T-cell (primary cell): ENCODE data around the gene SAC3D1. TPM values are rescaled to one million over a fixed set of nuclear protein-coding genes. Genes with fewer than 3 reads are reported as not detected.

Source experiments
- ATAC-seq, 4 experiments: fragments of 200-7000 bp in 3 of 4; fragments of 150-1000 bp in 1 of 4; cut with Tn5 transposase; replicated peaks in 1 of 4; 1 replicate in 3 of 4; 2 replicates in 1 of 4; pipeline ENCODE4 v1.10.0; 2021; ENCODE audit warnings: moderate library complexity in 3 of 4, mild to moderate bottlenecking in 2 of 4, moderate number of reproducible peaks in 1 of 4
- CTCF ChIA-PET, 2 donors: fragments of 300-600 bp; sonication (Branson Sonifier 250); formaldehyde crosslinking; loops; one replicate each; lab custom pipeline; 2022; ENCODE audit warnings: antibody characterized with exemption in 2 of 2; lab: Charles Lee
- POLR2A ChIA-PET, 2 donors: fragments of 300-600 bp; sonication (Branson Sonifier 250); formaldehyde crosslinking; loops; one replicate each; lab custom pipeline; 2022; ENCODE audit warnings: antibody characterized with exemption in 2 of 2; lab: Charles Lee
- DNase-seq, 35 experiments: peaks; one replicate each; pipeline versions ENCODE4 v3.0.0 to v3.0.0-alpha.2; 2013 to 2023
- H3K27ac ChIP-seq: one replicate; pipeline ENCODE4 v1.5.1; 2013; ENCODE audit warnings: low read length
- H3K27me3 ChIP-seq, 2 experiments: replicated peaks in 1 of 2; 1 replicate in 1 of 2; 2 replicates in 1 of 2; pipeline versions ENCODE4 v1.6.1 to v1.7.0; 2013; ENCODE audit warnings: low read length in 1 of 2, mixed read lengths in 1 of 2; ENCODE audit not compliant: control insufficient read depth in 2 of 2, insufficient read depth in 2 of 2; ENCODE audit errors: extremely low read depth in 1 of 2
- H3K36me3 ChIP-seq, 2 donors: 1 replicate in 1 of 2; 2 replicates in 1 of 2; pipeline versions ENCODE4 v1.6.1 to v1.7.0; 2013; ENCODE audit warnings: low read length in 1 of 2; ENCODE audit not compliant: control insufficient read depth in 2 of 2, insufficient read depth in 1 of 2; ENCODE audit errors: extremely low read depth in 1 of 2
- H3K4me1 ChIP-seq, 2 experiments: 1 replicate in 1 of 2; 2 replicates in 1 of 2; pipeline versions ENCODE4 v1.6.1 to v1.7.0; 2013; ENCODE audit warnings: low read length in 2 of 2, mixed read lengths in 1 of 2; ENCODE audit not compliant: insufficient read depth in 2 of 2, control insufficient read depth in 1 of 2; ENCODE audit errors: extremely low read depth in 1 of 2
- H3K4me3 ChIP-seq, 2 donors: 1 replicate in 1 of 2; 2 replicates in 1 of 2; pipeline versions ENCODE4 v1.5.1 to v1.7.0; 2013; ENCODE audit warnings: mild to moderate bottlenecking in 2 of 2, low read length in 1 of 2, moderate library complexity in 1 of 2; ENCODE audit not compliant: control insufficient read depth in 1 of 2; ENCODE audit errors: extremely low read depth in 1 of 2
- H3K9me3 ChIP-seq: 2 replicates; pipeline ENCODE4 v1.7.0; 2013
- H3K27ac Mint-ChIP-seq, 2 donors: one replicate each; pipeline ENCODE4 v1.8.0; 2020 to 2021; ENCODE audit warnings: mild to moderate bottlenecking in 2 of 2, mixed read lengths in 2 of 2
- H3K27me3 Mint-ChIP-seq, 2 donors: one replicate each; pipeline ENCODE4 v1.8.0; 2021 to 2022; ENCODE audit warnings: mixed read lengths in 2 of 2
- H3K36me3 Mint-ChIP-seq: one replicate; pipeline ENCODE4 v1.8.0; 2021; ENCODE audit warnings: mixed read lengths
- H3K4me1 Mint-ChIP-seq, 3 donors: one replicate each; pipeline ENCODE4 v1.8.0; 2020 to 2022; ENCODE audit warnings: mixed read lengths in 3 of 3, mild to moderate bottlenecking in 1 of 3
- H3K4me3 Mint-ChIP-seq, 3 donors: one replicate each; pipeline ENCODE4 v1.8.0; 2020 to 2022; ENCODE audit warnings: mild to moderate bottlenecking in 3 of 3, mixed read lengths in 3 of 3, moderate library complexity in 3 of 3
- H3K9me3 Mint-ChIP-seq, 3 donors: one replicate each; pipeline ENCODE4 v1.8.0; 2020 to 2022; ENCODE audit warnings: mixed read lengths in 3 of 3
- WGBS: methylation state at CpG from one replicate; pipeline ENCODE4 v1.1.5; 2013; ENCODE audit warnings: missing lambda C conversion rate; ENCODE audit not compliant: insufficient coverage; 5-methylcytosine and 5-hydroxymethylcytosine counted together
- total RNA-seq, 35 experiments: library from RNA in 6 of 35; stranded (reverse) in 6 of 35; fragments of 120-200 nt in 1 of 35; gene quantifications; one replicate each; pipeline versions ENCODE4 v1.2.1 to v1.2.4 and lab custom pipeline; 2013 to 2026

The SAC3D1 gene
- total RNA-seq, 5 donors from 2014 or later (not counting 1 experiment from before 2014, with no cell fraction given) = 3.1 to 16.9 (median 14.5) TPM

- Mint-ChIP-seq H3K27me3 (no peaks in the 10 kb centered on the region), H3K36me3 (peaks cover 8% of the 10 kb centered on the region), H3K4me1 (peaks cover 24 to 38% (median 31%) of the 10 kb centered on the region in 3 donors), H3K4me3 (peak overlapping the region; percentile 74 to 85 (median 80)), H3K27ac (no peak overlapping the region), H3K9me3 (no peaks in the 10 kb centered on the region)
- Histone ChIP-seq H3K27me3 (no peaks in the 10 kb centered on the region), H3K27ac (no peak overlapping the region), H3K36me3 (peaks cover under 1 to 19% of the 10 kb centered on the region in 2 donors), H3K4me3 (no peak overlapping the region), H3K4me1 (peaks cover 0 to 45% of the 10 kb centered on the region in 2 experiments), H3K9me3 (no peaks in the 10 kb centered on the region)
- no peak for DNase-seq
- 75% methylated on average over 1 of the region's 6 CpGs for WGBS
- ChIA-PET POLR2A (no interaction called here), CTCF (no interaction called here)
- ATAC-seq = no peak
These were observed 1.9 kb downstream of the SAC3D1 start for GRCh38 chr11:65042891-65043290.

GRCh38 chr11:65043881-65044501 is 3.0 kb downstream of the SAC3D1 start:
- Histone ChIP-seq H3K27me3 (no peaks in the 10 kb centered on the region), H3K36me3 (peaks cover 0 to 13% of the 10 kb centered on the region in 2 donors), H3K4me1 (peaks cover 0 to 52% of the 10 kb centered on the region in 2 experiments), H3K27ac (no peak overlapping the region), H3K4me3 (no peak overlapping the region), H3K9me3 (no peaks in the 10 kb centered on the region)
- Mint-ChIP-seq H3K4me3 (peak overlapping the region in 1 of 3 donors; percentile 43), H3K4me1 (peaks cover 24 to 43% (median 35%) of the 10 kb centered on the region in 3 donors), H3K27me3 (no peaks in the 10 kb centered on the region), H3K36me3 (peaks cover 8% of the 10 kb centered on the region), H3K9me3 (no peaks in the 10 kb centered on the region), H3K27ac (no peak overlapping the region)
- CTCF ChIA-PET = no interaction called here
- no peak for DNase-seq
- 95% methylated on average over 21 of the region's 23 CpGs for WGBS
- no peak for ATAC-seq
- POLR2A ChIA-PET = no interaction called here

DNA sequence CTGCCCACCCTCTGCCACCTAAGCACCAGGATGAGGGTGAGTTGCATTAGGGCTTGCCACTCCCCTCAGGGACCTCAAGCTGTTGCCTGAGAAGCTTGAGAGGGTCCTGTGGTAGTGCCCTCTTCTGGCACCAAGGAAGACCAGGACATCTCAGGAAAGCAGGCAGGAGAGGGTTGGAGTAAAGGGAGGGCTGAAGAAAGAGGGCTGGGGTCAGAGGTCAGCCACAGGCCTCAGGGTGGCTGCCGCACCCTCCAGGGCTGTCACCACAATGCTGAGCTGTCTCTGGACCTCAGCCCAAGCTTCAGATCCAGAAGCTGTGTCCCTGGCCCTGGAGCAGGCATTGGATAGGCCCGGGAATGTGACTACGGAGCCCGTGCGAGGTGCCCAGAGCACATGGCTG is 4.1 kb downstream of the SAC3D1 start:
- H3K27me3 Mint-ChIP-seq = no peaks in the 10 kb centered on the region
- no peaks in the 10 kb centered on the region for H3K9me3 Mint-ChIP-seq
- WGBS = 93% methylated on average over 5 of the region's 5 CpGs
- CTCF ChIA-PET = no interaction called here
- H3K27me3 ChIP-seq = no peaks in the 10 kb centered on the region
- no peak overlapping the region for H3K4me3 Mint-ChIP-seq
- H3K4me3 ChIP-seq = no peak overlapping the region
- H3K36me3 Mint-ChIP-seq = peaks cover 8% of the 10 kb centered on the region
- peaks cover 0 to 13% of the 10 kb centered on the region in 2 donors for H3K36me3 ChIP-seq
- H3K9me3 ChIP-seq = no peaks in the 10 kb centered on the region
- ATAC-seq (no peak), DNase-seq (no peak)
- no peak overlapping the region for H3K27ac Mint-ChIP-seq
- no peak overlapping the region for H3K27ac ChIP-seq
- H3K4me1 Mint-ChIP-seq = peaks cover 24 to 43% (median 35%) of the 10 kb centered on the region in 3 donors
- H3K4me1 ChIP-seq = peaks cover 0 to 49% of the 10 kb centered on the region in 2 experiments
- POLR2A ChIA-PET = no interaction called here

GRCh38 chr11:65045728-65046127 is 4.7 kb downstream of the SAC3D1 start:
- Histone ChIP-seq H3K4me1 (peaks cover 0 to 42% of the 10 kb centered on the region in 2 experiments), H3K27me3 (no peaks in the 10 kb centered on the region), H3K9me3 (no peaks in the 10 kb centered on the region), H3K27ac (no peak overlapping the region), H3K36me3 (peaks cover 0 to 13% of the 10 kb centered on the region in 2 donors), H3K4me3 (no peak overlapping the region)
- no peak for DNase-seq
- Mint-ChIP-seq H3K4me3 (no peak overlapping the region), H3K27me3 (no peaks in the 10 kb centered on the region), H3K9me3 (no peaks in the 10 kb centered on the region), H3K4me1 (peaks cover 24 to 39% (median 31%) of the 10 kb centered on the region in 3 donors), H3K36me3 (peaks cover 8% of the 10 kb centered on the region), H3K27ac (peak overlapping the region in 1 of 2 donors; percentile 94)
- no peak for ATAC-seq
- 99% methylated on average over 7 of the region's 7 CpGs for WGBS
- ChIA-PET POLR2A (no interaction called here), CTCF (no interaction called here)

DNA sequence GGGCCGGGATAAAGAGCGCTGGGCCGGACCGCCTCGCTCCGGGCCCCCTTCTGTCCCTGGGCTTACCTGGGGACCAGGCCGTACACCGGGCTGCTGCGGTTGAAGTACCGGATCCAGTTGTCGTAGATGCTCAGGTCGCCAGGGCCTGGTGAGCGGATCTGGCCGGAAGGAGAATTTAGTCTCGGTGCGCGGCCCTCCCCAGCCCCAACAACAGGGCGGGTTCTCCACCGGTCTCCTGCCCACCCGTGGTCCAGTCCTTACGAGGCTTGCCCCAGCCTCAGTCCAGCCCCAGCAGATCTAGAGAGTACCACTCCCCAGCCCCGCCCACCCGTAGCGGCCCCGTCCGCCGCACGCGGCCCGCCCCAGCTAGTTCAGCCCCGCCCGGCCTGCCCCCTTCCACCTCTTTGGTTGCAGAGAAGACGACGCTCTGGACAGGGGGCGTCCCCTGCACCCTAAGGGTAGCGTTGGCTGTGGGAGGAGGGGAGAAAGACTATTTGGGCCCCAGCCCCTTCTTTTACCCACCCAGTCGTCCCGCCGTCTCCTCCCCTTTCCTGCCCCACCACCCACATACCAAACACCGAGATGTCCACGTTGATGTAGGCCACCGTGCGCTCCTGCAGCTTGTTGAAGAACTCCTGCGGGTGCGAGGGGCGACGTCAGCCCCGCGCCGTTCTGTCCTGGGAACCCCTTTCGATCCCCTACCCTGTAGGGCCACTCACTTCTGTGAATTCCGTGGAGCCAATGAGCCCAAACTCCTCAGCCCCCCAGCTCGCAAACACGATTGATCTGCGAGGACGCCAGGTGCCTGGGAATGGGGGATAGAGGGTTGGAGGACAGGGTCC is 6.8 kb downstream of the SAC3D1 start:
- H3K27me3 ChIP-seq = peaks cover 0 to 1% of the 10 kb centered on the region in 2 experiments
- 40% methylated on average over 27 of the region's 56 CpGs for WGBS
- Mint-ChIP-seq H3K4me3 (peak overlapping the region; percentile 78 to 83 (median 82)), H3K27ac (peak overlapping the region; percentile 80 to 94), H3K27me3 (no peaks in the 10 kb centered on the region), H3K36me3 (peaks cover 8% of the 10 kb centered on the region), H3K9me3 (no peaks in the 10 kb centered on the region), H3K4me1 (peaks cover 20 to 29% (median 23%) of the 10 kb centered on the region in 3 donors)
- peaks cover 0 to 13% of the 10 kb centered on the region in 2 donors for H3K36me3 ChIP-seq
- no peaks in the 10 kb centered on the region for H3K9me3 ChIP-seq
- ATAC-seq = peak; percentile 66 to 69 (median 68)
- H3K27ac ChIP-seq = no peak overlapping the region
- ChIA-PET CTCF (no interaction called here), POLR2A (no interaction called here)
- H3K4me3 ChIP-seq = peak overlapping the region in 1 of 2 donors; percentile 47
- DNase-seq = peak in 13 of 35 experiments; percentile 6 to 38 (median 20)
- peaks cover 0 to 30% of the 10 kb centered on the region in 2 experiments for H3K4me1 ChIP-seq

DNA sequence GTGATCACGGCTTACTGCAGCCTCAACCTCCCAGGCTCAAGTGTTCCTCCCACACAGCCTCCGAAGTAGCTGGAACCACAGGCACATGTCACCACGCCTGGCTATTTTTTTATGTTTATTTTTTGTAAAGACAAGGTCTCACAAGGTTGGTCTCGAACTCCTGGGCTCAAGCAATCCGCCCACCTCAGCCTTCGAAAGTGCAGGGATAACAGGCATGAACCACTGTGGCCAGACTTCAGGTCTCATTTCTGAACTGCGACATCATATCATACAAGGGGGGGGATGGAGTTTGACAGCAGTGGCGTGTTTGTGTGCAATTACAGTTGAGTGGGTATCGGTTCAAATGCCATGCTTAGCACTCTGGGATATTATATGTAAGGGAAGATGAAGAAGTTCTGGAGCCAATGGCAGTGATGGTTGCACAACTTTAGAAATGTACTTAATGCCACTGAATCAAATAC is 10.4 kb downstream of the SAC3D1 start:
- ChIA-PET POLR2A (no interaction called here), CTCF (no interaction called here)
- 86% methylated on average over 4 of the region's 9 CpGs for WGBS

More for the DNA sequence above, 10.4 kb downstream of the SAC3D1 start:
- Mint-ChIP-seq H3K4me3 (no peak overlapping the region), H3K27ac (no peak overlapping the region), H3K36me3 (no peaks in the 10 kb centered on the region), H3K27me3 (no peaks in the 10 kb centered on the region), H3K4me1 (peaks cover 28 to 36% (median 29%) of the 10 kb centered on the region in 3 donors), H3K9me3 (no peaks in the 10 kb centered on the region)
- DNase-seq (no peak), ATAC-seq (no peak)
- no peak overlapping the region for H3K27ac ChIP-seq
- peaks cover 0 to 13% of the 10 kb centered on the region in 2 experiments for H3K27me3 ChIP-seq
- no peaks in the 10 kb centered on the region for H3K36me3 ChIP-seq
- peaks cover 8 to 36% of the 10 kb centered on the region in 2 experiments for H3K4me1 ChIP-seq
- H3K9me3 ChIP-seq = no peaks in the 10 kb centered on the region
- no peak overlapping the region for H3K4me3 ChIP-seq
